Suppressor macrophage (primary cell): ENCODE measurements around the gene TCF7L2.
"Not testable (repeated sequence)": the region's sequence is repeated elsewhere in the genome, so short reads cannot be mapped to it uniquely, and the experiment has no call there.

Source experiments
- DNase-seq, 4 experiments: peaks; one replicate each; pipeline ENCODE4 v3.0.0-alpha.2; 2020 to 2022

TCF7L2 gene

GRCh38 chr10:113047605-113047962, 97.5 kb downstream of the TCF7L2 start:
- no peak for DNase-seq

DNA sequence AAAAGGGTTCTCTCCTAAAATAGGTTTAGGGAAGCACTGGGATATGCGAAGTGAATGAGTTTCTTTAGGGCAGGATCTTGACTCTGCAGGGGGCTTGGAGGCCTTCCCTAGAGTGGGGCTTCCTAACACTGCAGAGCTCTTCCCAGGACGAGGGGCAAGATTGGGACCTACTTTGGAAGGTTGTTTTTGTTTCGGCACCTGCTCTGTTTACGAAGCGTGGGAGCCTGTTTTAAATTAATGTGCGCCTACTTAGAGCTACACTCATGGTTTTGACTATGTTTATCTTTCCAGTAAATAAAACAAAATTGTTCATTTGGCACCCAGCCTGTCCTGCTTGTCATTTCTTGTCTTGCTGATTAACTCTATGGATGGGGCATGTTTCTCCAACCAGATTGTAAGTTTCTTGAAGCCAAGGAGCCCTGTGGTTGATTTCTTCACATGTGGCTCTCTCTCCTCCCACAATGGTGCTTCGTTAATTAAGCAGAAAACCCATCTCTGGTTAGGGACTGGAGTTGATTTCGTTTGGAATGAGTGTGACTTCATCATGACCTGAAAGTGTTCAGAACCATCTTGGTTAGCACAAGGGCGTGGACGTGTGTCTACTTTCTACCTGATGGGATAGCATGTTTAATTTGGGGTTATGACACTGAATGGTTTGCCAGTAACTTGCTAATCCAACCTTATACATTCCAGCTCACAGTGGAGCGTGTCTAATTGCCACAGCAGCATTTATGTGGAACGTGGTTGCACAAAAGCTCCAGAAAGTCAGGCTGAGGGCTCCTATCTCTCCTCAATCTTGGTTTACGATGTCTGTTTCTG, 98.1 kb downstream of the TCF7L2 start:
- no peak for DNase-seq

DNA sequence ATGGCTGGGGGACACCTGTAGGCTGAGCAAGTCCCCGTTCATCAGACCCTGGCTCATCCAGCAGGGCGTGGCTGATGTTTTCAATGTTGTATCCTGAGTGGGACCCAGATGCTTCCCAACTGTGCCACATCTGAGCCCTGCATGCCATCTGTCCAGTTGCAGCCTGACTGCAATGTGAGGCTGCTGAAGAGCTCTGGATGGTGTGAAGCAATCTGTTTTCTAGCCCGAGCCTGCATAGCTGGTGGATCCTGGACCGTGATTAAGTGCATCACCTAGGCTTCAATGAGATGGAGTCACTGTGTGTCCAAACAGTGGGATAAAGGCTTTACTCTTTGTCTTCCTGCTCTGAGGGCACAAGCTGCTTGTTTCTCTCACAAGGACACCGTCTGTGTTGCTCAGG, 99.8 kb downstream of the TCF7L2 start:
- DNase-seq: no peak

DNA sequence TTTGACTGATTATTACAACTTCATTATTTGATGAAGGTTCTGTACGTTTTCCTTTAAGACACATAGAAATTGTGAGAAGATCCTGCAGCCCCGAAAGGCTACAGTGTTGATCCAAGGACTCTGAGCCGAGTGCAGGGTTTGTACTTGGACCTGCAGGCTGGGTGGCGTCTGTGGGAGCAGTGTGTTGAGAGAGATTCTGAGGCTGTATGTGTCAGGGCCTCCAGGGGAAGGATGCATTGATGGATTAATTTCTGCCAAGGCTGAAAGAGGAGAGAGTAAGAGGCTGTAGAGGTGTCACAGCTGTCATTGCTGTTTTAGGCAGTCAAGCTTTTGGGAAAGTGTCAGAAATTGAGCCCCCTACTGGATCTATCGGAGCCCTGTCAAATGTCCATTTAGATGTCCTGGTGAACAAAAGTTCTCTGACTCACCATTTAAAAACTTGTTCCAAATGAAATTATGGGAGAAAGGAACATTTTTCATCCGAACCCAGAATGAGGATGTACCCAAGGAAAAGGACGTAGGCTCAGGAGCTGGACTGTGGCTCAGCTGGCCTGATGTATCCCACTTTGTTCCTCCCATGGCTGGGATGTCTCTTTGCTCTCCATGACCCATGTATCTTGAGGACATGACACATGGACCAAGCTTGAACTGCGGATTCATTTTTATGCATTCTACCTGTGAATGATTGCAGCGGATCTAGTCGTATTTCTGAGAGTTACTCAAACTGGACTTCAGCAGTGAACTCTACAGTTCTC, 102.2 kb downstream of the TCF7L2 start:
- DNase-seq: no peak

- DNase-seq: no peak
Observed at GRCh38 chr10:113053091-113053490, 103.0 kb downstream of the TCF7L2 start.

- no peak for DNase-seq
Observed at GRCh38 chr10:113053881-113054280, 103.8 kb downstream of the TCF7L2 start.

DNA sequence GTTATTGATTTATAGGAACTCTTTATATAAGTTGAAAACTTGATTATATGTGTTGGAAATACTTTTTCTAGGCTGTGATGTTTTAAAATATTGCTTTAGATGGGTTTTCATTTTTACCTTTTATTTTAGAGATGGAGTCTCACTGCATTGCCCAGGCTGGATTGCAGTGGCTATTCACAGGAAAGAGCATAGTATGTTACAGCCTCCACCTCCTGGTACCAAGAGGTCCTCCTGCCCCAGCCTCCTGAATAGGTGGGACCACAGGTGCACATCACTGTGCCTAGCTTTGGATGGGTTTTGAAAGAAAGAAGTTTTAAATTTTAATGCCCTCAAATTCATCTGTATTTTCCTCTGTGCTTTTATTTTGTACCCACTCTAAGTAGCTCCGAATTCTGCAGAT, 105.4 kb downstream of the TCF7L2 start:
- no peak for DNase-seq

GRCh38 chr10:113056030-113056429, 106.0 kb downstream of the TCF7L2 start:
- DNase-seq: no peak

- DNase-seq: peak; percentile 5 to 44 (median 34)
Observed at GRCh38 chr10:113056441-113057021, 106.5 kb downstream of the TCF7L2 start.

- DNase-seq: no peak
Observed at GRCh38 chr10:113057948-113058522, 108.0 kb downstream of the TCF7L2 start.

DNA sequence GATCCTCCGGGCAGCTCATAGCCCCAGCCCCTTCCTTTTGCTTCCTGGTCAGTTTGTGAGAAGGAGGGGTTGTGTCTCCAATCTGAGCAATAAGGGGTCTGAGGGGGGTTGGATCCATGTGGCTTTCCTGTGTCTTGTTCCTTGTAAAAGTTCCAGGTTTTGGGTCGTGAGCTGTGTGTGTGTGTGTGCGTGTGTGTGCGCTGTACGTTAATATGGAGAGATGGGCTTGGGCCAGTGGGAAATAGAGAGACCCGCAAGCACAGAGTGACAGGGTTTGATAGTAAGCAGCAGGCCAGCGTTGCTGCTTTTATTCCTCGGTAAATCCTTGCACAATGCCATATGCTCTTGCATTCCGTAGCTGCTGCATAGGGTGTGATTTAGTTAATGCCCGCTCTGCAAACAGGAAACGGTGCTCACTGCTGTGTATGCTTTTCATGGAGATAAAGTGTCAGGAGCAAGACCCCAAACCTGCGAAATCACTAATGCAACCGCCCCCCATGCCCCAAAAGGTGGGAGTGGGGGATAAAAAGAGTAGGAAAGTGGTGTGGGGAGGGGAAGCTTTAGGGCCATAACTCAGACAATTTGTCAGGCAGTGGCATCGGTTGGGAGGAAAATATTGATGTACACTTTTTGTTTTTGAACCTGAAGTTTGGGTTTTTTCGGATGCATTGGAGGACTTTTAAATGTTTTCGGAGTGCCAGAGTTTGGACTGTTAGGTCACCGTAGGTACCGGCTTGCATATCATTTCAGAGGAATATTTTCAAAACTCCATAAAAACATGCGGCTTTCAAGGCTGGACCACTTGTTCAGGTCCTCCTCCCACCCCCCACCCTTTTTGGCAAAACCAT, 108.7 kb downstream of the TCF7L2 start:
- no peak for DNase-seq

DNA sequence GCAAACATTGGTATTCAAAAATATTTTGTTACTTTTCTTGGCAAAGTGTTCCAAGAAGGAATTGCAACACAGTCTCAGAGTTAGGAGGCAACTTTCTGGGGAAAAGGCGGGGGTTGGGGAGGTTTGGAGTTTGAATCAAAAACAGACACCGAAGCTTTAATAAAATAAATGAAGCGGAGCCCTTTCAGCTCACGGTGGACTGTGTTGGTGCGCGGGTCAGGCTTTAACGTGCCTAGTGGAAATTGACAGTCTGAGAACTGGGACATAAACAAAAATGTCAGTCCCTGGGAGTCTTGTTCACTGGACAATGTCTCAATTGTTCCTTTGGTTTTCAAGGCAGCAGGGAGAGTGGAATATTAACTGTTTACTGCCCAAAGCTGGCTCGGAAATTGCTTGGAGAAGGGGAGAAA, 109.3 kb downstream of the TCF7L2 start:
- DNase-seq: no peak

GRCh38 chr10:113060201-113061053, 110.4 kb downstream of the TCF7L2 start:
- DNase-seq: peak; percentile 38 to 60 (median 56)

GRCh38 chr10:113061054-113061430, 111.0 kb downstream of the TCF7L2 start:
- no peak for DNase-seq

GRCh38 chr10:113061557-113061956, 111.5 kb downstream of the TCF7L2 start:
- DNase-seq: no peak

- DNase-seq: no peak
Observed at GRCh38 chr10:113063043-113063967, 113.3 kb downstream of the TCF7L2 start.

DNA sequence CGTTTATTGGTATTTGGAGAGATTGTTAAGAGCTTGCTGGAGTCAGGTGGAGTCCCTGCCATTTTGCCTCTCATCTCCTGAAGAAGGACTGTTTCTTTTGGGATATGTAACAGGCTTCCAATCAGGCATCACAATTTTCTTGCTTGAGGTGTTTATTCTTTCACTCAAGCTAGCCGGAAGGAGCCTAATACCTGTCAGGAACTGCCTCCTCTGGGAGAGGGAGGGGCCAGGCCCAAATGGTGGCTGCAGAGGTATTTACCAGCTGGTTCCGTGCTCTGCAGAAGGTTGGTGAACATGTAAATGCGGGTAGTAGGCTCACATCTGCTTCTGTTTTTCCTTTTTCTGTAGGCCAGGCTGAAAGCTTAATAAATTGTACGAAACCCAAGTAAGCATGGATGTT, 114.0 kb downstream of the TCF7L2 start:
- DNase-seq: no peak

DNA sequence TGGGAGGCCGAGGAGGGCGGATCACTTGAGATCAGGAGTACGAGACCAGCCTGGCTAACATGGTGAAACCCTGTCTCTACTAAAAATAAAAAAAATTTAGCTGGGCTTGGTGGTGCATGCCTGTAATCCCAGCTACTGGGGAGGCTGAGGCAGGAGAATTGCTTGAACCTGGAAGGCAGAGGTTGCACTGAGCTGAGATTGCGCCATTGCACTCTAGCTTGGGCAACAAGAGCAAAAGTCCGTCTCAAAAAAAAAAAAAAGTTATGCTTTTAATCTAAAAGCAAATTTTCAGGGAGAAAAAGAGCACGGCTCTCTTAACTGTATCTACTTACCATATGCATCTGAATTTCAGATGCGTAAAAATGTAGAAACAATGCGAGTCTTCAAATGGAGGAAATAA, 116.1 kb downstream of the TCF7L2 start:
- DNase-seq: not testable (repeated sequence)

DNA sequence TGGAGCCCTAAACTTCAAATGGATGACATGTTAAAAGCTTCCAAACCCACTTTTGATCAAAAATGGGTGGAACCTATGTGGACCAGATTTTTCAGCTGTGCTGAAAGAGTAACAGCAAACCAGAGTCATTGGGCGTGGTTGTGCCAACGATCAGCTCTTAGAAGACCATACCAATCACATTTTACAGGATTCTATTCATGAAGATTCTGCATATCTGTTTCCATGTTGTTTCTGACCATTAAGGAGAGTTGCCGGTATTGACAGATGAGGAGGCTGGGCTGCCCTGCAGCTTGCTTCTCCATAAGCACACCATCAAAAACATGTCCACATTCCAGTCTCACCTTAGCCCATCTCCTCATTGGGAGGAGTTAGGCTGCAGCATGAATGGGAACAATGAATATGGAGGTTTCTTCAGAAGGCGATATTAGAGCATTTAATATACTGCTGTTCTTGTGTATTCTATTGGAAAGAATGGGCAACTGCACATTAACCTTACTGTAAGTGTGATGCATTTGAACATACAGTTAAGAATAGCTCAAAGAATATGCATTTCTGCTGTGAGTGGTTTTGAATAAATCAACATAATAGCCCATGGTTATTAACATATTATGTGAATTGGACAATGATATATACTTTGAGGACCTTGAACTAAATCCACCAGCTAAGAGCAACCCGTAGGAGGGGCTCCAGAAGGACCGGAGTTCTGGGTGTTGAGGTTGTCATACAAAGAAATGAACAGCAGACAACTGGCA, 116.7 kb downstream of the TCF7L2 start:
- DNase-seq: no peak
